AG04449 (cell line): ENCODE results near the gene SMNDC1.

Source experiments
- CTCF ChIA-PET: fragments of 350-600 bp; formaldehyde crosslinking; extraction: SDS; loops from one replicate; lab custom pipeline; 2021; ENCODE audit warnings: antibody characterized with exemption; lab: Yijun Ruan, JAX
- POLR2A ChIA-PET: fragments of 400-600, 350-600 bp; formaldehyde crosslinking; extraction: SDS; loops from one replicate; lab custom pipeline; 2020; ENCODE audit warnings: antibody characterized with exemption, inconsistent platforms; lab: Yijun Ruan, JAX
- DNase-seq: peaks from one replicate; pipeline ENCODE4 v3.0.0-alpha.2; 2010; ENCODE audit warnings: low read depth, low spot score
- H3K4me3 ChIP-seq: 2 replicates; pipeline ENCODE4 v1.5.1; 2011; ENCODE audit warnings: low read depth, mild to moderate bottlenecking, control low read depth, low read length
- TF ChIP-seq, protein P1 (sequence below): IDR thresholded peaks from one replicate; pipeline ENCODE4 v1.5.1; 2011; ENCODE audit warnings: mild to moderate bottlenecking, moderate library complexity, low read length, control low read depth, inconsistent platforms; ENCODE audit not compliant: insufficient read depth; ENCODE audit errors: missing control alignments

Gene SMNDC1

DNA sequence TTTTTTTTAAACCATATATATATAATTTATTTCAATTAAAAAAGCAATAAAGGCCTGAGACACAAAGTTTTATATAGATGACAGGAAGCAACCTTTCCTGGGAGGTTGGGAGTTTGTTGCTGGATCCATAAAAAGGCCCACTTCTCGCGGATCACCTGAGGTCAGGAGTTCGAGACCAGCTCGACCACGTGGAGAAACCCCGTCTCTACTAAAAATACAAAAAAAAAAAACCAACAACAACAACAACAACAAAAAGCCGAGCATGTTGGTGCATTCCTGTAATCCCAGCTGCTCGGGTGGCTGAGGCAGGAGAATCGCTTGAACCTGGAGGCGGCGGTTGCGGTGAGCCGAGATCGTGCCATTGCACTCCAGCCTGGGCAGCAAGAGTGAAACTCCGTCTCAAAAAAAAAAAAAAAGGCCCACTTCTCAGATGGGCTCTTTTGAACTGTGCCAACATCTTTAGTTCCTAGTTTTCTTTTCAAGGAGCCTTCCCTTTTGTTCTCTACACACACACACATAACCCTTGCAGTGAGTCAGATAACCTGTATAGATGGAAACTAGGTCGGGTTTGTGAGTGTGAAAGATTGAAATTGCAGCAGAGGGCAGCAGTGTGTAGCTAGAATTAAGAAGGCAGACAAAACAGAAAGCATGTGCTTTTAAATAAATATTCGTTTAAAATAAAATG is 1.2 kb upstream of the SMNDC1 start:
- CTCF ChIA-PET: interaction anchor here (0.6 to 8.2 kb wide), 37 partner anchors 7 to 421 kb away, joined by 3 to 171 read pairs (median 4); no protein-coding TSS in a partner anchor
- TF ChIP-seq, protein P1, sequence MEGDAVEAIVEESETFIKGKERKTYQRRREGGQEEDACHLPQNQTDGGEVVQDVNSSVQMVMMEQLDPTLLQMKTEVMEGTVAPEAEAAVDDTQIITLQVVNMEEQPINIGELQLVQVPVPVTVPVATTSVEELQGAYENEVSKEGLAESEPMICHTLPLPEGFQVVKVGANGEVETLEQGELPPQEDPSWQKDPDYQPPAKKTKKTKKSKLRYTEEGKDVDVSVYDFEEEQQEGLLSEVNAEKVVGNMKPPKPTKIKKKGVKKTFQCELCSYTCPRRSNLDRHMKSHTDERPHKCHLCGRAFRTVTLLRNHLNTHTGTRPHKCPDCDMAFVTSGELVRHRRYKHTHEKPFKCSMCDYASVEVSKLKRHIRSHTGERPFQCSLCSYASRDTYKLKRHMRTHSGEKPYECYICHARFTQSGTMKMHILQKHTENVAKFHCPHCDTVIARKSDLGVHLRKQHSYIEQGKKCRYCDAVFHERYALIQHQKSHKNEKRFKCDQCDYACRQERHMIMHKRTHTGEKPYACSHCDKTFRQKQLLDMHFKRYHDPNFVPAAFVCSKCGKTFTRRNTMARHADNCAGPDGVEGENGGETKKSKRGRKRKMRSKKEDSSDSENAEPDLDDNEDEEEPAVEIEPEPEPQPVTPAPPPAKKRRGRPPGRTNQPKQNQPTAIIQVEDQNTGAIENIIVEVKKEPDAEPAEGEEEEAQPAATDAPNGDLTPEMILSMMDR: peak; percentile 54
- POLR2A ChIA-PET: interaction anchor here (0.7 to 1.4 kb wide), 3 partner anchors 9 to 566 kb away, joined by 3 to 5 read pairs (median 4); partner anchors contain the start of gene PDCD4
- H3K4me3 ChIP-seq: no peak overlapping the region
- DNase-seq: peak; percentile 74

DNA sequence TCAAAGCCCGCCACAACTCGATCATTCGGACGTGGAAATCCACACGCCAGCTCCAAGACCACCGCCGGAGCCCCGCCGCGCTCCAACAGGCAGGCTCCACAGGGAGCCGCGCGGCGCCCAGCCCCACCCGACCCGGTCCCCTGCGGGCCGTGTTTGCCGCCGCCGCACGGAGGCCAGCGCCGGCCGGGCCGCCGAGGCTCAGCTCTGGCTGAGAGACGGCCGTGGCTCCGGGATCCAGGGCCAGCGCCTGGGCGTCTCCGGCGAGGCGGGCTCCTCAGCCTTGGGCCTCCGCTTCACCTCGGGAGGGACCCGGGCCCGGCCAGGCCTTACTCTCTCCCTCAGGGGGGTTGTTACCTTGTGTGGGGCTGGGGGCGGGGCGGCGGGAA is 333 bp downstream of the SMNDC1 start:
- ChIA-PET POLR2A (interaction anchor here (0.5 to 1.4 kb wide), 3 partner anchors 12 to 608 kb away, joined by 3 to 5 read pairs (median 3); partner anchors contain the start of gene PDCD4), CTCF (interaction anchor here (0.9 to 8.2 kb wide), 13 partner anchors 9 to 306 kb away, joined by 3 to 171 read pairs (median 4); no protein-coding TSS in a partner anchor)
- H3K4me3 ChIP-seq: peak overlapping the region; percentile 80
- no peak for DNase-seq
- TF ChIP-seq, protein P1: no peak

DNA sequence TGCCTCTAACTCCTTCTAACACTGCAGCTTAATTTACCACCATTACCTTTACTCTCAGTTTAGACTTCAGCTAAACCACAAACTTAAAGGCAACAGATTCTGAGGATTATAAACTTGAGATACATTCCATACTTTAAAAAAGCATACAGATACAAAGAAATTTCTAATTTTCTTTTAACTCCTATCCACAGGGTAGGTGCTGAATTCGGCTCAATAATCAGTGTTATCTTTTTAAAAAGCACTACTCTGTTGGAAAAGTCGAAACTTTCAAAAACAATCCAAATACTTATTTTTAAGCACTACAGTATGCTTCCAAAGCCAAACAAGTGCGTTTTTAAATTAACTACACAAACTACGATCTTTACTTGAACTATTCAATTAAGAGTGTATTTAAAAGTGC is 1.0 kb downstream of the SMNDC1 start:
- TF ChIP-seq, protein P1: no peak
- peak overlapping the region; percentile 80 for H3K4me3 ChIP-seq
- DNase-seq: no peak
- ChIA-PET CTCF (interaction anchor here (0.6 to 8.2 kb wide), 8 partner anchors 8 to 307 kb away, joined by 3 to 171 read pairs (median 4); no protein-coding TSS in a partner anchor), POLR2A (interaction anchor here (0.7 kb wide), 1 partner anchor 609 kb away, joined by 3 read pairs; no protein-coding TSS in a partner anchor)

DNA sequence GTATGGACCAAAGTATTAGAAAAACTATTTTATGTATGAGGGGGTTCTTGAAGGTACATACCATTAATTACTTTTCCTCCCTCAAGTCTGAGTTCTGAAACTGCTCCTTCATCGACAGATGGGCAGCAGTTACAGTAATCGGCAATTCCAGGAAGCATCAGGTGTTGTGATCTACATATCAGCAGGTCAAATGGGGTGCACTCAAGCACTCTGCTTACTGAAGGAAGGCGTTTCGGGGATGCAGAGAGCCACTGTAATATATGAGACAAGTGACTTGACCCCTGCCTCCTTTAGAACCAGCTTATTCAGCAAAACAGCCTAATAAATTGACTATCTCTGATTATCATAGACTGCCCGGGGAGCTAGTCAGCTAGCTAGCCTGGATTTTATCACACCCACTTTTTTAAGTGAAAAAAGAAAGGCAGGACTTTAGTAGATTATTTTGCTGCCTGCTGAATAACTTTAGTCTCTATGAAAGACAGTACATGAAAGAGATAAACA is 4.2 kb downstream of the SMNDC1 start:
- POLR2A ChIA-PET: no interaction called here
- TF ChIP-seq, protein P1: no peak
- DNase-seq: no peak
- no peak overlapping the region for H3K4me3 ChIP-seq
- CTCF ChIA-PET: interaction anchor here (0.7 to 1.5 kb wide), 2 partner anchors 163 to 299 kb away, joined by 3 to 4 read pairs; no protein-coding TSS in a partner anchor

DNA sequence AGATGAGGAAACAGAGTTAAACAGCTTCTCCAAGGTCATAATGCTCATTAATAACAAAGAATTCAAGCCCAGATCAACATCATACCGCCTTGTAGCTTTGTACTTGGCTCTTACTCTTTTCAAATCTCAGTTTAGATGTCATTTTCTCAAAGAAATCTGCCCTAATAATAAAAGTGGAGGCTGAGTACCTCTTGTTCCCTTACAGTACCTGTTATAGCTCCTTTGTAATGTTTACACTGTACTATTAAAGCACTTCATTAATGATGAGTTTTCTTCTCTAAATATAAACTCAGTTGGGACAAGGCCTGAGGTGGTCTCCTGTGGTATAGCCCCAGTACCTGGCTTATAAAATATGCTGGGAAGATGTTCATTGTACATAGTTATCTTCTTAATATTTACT is 7.8 kb downstream of the SMNDC1 start:
- ChIA-PET POLR2A (interaction anchor here (1.2 kb wide), 1 partner anchor 8 kb away, joined by 3 read pairs; the partner anchor contains the start of gene SMNDC1), CTCF (interaction anchor here (0.8 to 2.3 kb wide), 6 partner anchors 11 to 413 kb away, joined by 3 to 9 read pairs (median 5); no protein-coding TSS in a partner anchor)
- H3K4me3 ChIP-seq: no peak overlapping the region
- DNase-seq: no peak
- TF ChIP-seq, protein P1: no peak

DNA sequence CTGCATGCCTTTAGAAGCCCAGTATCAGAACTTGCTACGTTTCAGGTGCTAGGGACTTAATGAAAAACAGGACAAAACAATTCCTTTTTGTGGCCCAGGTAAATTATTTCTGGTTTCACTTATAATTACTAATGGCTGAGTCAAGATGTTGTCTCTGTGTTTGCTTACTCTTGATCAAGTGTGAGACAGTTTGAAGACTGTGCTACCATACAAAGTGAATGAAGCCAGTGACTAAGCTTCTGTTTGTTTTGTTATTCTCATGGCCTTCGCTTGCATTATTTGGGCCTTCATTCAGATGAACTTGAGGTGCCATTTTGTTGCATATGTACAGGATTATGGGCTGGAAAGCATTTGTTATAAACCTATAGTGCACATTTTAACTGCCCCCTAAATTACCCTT is 17.9 kb downstream of the SMNDC1 start:
- DNase-seq: no peak
- TF ChIP-seq, protein P1: no peak
- CTCF ChIA-PET: interaction anchor here (1.3 to 9.0 kb wide), 3 partner anchors 8 to 403 kb away, joined by 3 to 325 read pairs (median 4); no protein-coding TSS in a partner anchor
- no peak overlapping the region for H3K4me3 ChIP-seq
- POLR2A ChIA-PET: no interaction called here
